Islet of Langerhans (tissue), 1 donor: ENCODE measurements around the gene ST8SIA1.

Experiments used
- FAIRE-seq: peaks from one replicate; lab custom pipeline; 2011; peaks lifted over from hg19 to GRCh38; lab: Jason Lieb, UNC

ST8SIA1 gene

GRCh38 chr12:22329621-22330020 is 4.9 kb downstream of the ST8SIA1 start:
- no peak for FAIRE-seq

- no peak for FAIRE-seq
Observed at GRCh38 chr12:22325218-22325617, 9.3 kb downstream of the ST8SIA1 start.

GRCh38 chr12:22322091-22322490 is 12.4 kb downstream of the ST8SIA1 start:
- no peak for FAIRE-seq

- FAIRE-seq, result no peak
Observed at GRCh38 chr12:22321638-22322037, 12.9 kb downstream of the ST8SIA1 start.

- FAIRE-seq, result no peak
Observed at GRCh38 chr12:22321018-22321605, 13.4 kb downstream of the ST8SIA1 start.

GRCh38 chr12:22318108-22318737 is 16.3 kb downstream of the ST8SIA1 start:
- FAIRE-seq, result no peak

GRCh38 chr12:22313963-22314330 is 20.6 kb downstream of the ST8SIA1 start:
- no peak for FAIRE-seq

GRCh38 chr12:22313286-22313962 is 21.1 kb downstream of the ST8SIA1 start:
- no peak for FAIRE-seq

GRCh38 chr12:22312336-22312735 is 22.2 kb downstream of the ST8SIA1 start:
- no peak for FAIRE-seq

GRCh38 chr12:22310709-22311108 is 23.8 kb downstream of the ST8SIA1 start:
- FAIRE-seq, result no peak

GRCh38 chr12:22310275-22310674 is 24.2 kb downstream of the ST8SIA1 start:
- no peak for FAIRE-seq

- no peak for FAIRE-seq
Observed at GRCh38 chr12:22307811-22308210, 26.7 kb downstream of the ST8SIA1 start.

- no peak for FAIRE-seq
Observed at GRCh38 chr12:22306311-22306710, 28.2 kb downstream of the ST8SIA1 start.

- peak; percentile 49 for FAIRE-seq
Observed at GRCh38 chr12:22304341-22304740, 30.2 kb downstream of the ST8SIA1 start.

GRCh38 chr12:22299294-22299912 is 35.1 kb downstream of the ST8SIA1 start:
- FAIRE-seq, result peak; percentile 38

- no peak for FAIRE-seq
Observed at GRCh38 chr12:22289250-22289649, 45.3 kb downstream of the ST8SIA1 start.

GRCh38 chr12:22287776-22288621 is 46.5 kb downstream of the ST8SIA1 start:
- FAIRE-seq, result no peak

GRCh38 chr12:22287101-22287500 is 47.4 kb downstream of the ST8SIA1 start:
- no peak for FAIRE-seq

- FAIRE-seq, result no peak
Observed at GRCh38 chr12:22286569-22286968, 47.9 kb downstream of the ST8SIA1 start.

- FAIRE-seq, result no peak
Observed at GRCh38 chr12:22285846-22286245, 48.7 kb downstream of the ST8SIA1 start.

GRCh38 chr12:22284871-22285270 is 49.6 kb downstream of the ST8SIA1 start:
- FAIRE-seq, result no peak

- no peak for FAIRE-seq
Observed at GRCh38 chr12:22283508-22283907, 51.0 kb downstream of the ST8SIA1 start.
